HG02981 (cell line): Measurements from ENCODE around the gene UGT2B7.
"Not testable (repeated sequence)": the region's sequence is repeated elsewhere in the genome, so short reads cannot be mapped to it uniquely, and the experiment has no call there.

Experiments used
- ATAC-seq: cut with Tn5 transposase; IDR thresholded peaks from one replicate; pipeline ENCODE4 v1.9.1; 2021; ENCODE audit warnings: mild to moderate bottlenecking, moderate library complexity; ENCODE audit not compliant: unreplicated experiment

The UGT2B7 gene

GRCh38 chr4:69096111-69096656 lies at the start of gene UGT2B7:
TSS of gene UGT2B7 (plus strand) at chr4:69096474. CDS start at chr4:69096521, 47 bp downstream.
- ATAC-seq: no peak

DNA sequence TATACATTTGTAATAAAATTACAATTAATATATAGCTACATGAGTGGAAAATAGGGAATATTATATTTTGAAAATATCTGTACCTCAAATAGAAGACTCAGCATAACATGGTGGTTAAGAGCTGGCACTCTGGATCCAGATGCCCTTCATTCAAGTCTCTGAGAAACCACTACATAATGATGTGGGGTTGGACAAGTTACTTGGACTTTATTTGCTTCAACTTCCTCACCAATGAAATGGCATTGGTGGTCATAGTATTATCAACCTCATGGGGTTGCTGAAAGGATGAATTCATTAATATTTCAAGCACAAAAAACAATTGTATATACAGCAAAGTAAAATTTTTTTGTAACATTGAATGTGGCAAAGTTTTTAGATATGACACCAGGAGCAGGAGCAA lies 46.4 kb upstream of the UGT2B7 start:
- no peak for ATAC-seq

GRCh38 chr4:69050853-69051575 lies 45.3 kb upstream of the UGT2B7 start:
- not testable (repeated sequence) for ATAC-seq

- ATAC-seq: no peak
Measured at GRCh38 chr4:69051576-69051943, 44.7 kb upstream of the UGT2B7 start.

GRCh38 chr4:69053309-69053885 lies 42.9 kb upstream of the UGT2B7 start:
- not testable (repeated sequence) for ATAC-seq

DNA sequence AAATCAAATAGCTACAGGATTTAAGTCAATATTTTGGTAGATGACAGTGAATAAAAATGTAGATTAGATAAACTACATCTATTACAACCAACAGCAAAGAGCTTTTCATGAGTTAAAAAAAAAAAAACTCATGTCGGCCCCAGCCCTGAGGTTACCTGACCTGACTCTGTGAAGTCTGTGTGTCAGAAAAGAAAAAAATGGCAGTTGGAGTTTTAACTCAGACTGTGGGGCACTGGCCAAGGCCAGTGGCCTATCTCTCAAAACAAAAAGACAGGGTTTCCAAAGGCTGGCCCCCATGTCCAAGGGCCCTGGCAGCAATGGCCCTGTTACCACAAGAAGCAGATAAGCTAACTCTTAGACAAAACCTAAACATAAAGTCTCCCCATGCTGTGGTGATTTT lies 42.2 kb upstream of the UGT2B7 start:
- ATAC-seq: not testable (repeated sequence)

DNA sequence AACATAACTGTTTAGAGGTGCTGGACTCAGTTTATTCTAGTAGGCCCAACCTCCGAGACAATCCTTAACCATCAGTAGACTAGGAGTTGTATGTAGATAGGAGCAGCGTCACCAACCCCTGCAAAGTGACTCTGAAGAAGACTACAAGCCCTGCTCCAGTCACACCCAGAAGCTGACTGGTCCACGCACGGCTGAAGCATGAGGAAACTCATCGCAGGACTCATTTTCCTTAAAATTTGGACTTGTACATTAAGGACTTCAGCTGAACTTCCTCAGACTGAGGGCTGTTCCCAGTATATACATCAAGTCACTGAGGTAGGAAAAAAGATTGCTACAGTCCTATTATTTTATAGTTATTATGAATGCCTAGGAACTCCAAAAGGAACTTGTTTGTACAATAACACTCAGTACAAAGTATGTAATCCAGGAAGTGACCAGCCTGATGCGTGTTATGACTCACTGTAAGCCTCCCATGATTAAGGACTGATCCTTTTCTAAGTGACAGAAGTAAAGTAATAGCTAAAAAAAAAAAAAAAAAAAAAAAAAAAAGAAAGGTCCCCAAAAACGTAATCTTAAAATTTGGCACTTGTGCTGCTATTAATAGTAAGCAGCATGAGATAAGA lies 41.6 kb upstream of the UGT2B7 start:
- no peak for ATAC-seq

GRCh38 chr4:69056150-69056549 lies 40.1 kb upstream of the UGT2B7 start:
- no peak for ATAC-seq

DNA sequence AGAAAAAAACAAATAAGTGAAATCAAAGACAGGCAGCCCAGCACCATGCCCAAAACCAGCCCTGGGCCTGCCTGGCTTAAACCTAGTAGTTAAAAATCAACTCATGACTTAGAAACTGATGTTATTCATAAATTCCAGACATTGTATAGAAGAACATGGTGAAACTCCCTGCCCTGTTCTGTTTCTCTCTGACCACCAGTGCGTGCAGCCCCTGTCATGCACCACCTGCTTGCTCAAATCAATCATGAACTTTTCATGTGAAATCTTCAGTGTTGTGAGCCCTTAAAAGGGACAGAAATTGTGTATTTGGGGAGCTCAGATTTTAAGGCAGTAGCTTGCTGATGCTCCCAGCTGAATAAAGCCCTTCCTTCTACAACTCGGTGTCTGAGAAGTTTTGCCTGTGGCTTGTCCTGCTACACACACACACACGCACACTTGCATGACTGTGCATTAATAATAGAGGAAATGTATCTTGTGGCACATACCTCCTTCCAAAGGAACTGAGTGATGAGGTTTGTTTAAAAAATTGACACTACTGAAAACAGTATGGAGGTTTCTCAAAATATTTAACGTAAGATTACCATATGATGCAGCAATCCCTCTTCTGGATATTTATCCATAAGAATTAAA lies 39.2 kb upstream of the UGT2B7 start:
- no peak for ATAC-seq

- peak; percentile 71 for ATAC-seq
Measured at GRCh38 chr4:69057620-69058409, 38.5 kb upstream of the UGT2B7 start.

DNA sequence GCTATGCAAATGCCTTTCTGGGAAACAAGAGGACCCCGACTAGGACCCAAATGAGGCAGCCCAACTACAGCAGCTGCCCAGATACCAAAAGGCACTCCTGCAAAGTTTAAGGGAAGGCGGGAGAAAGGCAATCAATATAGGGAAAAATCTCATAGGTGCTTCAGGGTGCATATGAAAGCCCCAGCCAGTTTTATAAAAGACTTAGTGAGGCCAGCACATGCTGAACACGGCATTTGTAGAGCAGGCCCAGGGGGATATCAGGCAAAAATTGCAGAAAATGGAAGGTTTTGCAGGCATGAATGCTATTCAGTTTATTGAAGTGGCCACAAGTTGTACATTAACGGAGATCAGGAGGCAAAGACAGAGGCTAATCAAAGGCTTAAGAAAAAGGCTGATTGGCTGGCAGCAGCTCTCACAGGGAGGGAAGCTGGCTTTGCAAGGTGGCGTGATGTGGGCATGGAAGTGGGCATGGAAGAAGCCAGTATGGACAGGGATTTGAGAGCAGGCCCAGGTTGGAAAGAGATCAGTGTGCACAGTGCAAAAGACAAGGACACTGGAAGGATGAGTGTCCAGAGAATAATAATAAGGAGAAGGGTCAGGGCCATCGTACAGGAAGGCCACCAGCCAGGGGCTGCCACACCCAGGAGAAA lies 37.7 kb upstream of the UGT2B7 start:
- ATAC-seq: peak; percentile 31

DNA sequence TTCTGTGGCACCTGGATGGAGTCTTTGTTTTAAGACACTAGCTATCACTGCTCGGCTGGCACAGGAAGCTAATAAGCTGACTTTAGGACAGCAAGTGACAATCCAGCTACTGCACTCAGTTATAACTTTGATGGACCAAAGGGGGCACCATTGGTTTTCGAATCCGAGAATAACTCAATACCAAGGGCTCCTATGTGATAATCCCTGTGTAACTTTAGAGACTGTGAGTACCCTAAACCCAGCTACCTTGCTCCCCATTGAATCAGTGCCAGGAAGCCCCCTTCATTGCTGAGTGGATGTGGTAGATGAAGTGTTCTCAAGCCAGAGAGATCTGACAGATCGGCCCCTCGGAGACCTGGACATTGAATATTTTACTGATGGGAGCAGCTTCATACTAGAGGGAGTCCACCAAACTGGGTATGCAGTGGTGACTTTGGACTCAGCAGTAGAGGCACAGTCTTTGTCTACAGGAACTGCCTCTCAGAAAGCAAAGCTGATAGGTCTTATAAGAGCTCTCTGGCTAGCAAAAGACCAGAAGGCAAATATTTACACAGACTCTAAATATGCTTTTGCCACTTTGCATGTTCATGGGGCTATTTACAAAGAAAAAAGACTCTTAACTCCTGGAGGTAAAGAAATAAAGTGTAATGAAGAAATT lies 35.5 kb upstream of the UGT2B7 start:
- ATAC-seq: no peak

- ATAC-seq: no peak
Measured at GRCh38 chr4:69064391-69064790, 31.9 kb upstream of the UGT2B7 start.

- ATAC-seq: no peak
Measured at GRCh38 chr4:69066945-69067344, 29.3 kb upstream of the UGT2B7 start.

DNA sequence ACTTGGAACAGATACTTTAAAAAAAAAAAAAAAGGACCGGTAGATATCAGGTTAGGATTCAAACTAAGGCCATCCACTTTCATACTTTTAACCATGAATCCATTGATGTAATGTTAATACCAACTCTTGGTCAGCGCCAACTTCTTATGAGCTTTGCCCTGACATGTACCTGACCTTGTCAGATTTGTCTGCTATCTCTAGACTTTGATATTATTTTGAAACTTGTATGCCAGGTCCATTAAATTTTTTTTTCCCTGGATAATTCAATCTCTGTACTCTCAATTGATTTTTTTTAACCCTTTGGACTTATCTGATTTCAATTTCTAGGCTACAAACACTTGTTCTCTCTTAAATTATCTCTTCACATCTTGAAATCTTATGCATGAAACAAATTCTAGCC lies 27.2 kb upstream of the UGT2B7 start:
- no peak for ATAC-seq

DNA sequence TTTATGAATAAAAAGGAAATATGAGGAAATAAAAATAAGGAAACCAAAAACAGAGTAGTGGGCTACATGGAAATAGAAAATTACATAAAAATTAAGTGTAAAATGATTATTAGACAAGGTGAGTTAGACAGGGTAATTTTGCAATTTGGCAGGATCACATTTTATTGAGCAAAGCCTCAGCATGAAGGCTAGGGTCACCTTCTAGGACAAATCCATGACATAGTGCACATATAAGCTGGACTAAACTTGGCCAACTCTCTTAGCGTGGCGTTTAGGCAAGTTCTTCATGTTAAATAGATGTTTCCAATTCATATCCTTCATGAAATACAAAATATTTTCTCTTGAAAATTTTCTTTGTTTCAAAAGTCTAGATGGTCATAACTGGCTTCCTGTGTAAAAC lies 25.7 kb upstream of the UGT2B7 start:
- no peak for ATAC-seq

DNA sequence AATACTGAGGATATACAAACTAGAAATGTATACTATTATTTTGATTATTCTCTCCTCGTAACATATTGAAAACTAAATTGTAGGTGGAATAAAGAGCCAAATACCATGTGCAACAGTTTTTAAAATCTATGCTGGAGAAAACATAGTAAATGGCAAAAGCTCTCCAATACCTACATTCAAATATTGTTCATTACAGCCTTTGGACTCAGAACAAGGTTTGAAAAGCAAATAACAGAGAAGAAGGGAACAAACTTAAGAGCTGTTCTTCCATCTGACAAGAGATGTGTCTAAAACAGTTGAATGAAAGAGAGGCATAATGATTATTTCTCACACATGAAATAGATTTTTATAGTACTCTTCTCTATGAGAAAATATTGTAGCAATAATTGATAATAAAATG lies 25.0 kb upstream of the UGT2B7 start:
- ATAC-seq: no peak

DNA sequence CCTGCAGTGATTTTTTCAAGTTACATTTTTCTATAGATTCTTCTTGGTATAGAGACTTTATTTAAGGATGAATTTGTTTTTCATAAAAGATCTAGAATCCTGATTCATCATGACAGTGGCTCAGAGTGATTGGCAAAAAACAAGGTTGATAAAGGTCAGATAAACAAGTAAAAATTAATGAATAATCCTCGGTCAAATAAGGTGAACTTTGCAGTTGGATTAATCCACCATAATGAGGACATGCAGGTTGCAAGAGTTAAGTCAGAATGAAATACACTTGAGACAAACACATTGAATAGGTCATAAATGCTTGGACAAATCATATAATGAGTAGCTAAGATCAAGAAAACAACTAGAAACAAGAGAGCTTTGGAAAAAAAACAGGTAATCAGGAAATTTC lies 22.9 kb upstream of the UGT2B7 start:
- no peak for ATAC-seq

DNA sequence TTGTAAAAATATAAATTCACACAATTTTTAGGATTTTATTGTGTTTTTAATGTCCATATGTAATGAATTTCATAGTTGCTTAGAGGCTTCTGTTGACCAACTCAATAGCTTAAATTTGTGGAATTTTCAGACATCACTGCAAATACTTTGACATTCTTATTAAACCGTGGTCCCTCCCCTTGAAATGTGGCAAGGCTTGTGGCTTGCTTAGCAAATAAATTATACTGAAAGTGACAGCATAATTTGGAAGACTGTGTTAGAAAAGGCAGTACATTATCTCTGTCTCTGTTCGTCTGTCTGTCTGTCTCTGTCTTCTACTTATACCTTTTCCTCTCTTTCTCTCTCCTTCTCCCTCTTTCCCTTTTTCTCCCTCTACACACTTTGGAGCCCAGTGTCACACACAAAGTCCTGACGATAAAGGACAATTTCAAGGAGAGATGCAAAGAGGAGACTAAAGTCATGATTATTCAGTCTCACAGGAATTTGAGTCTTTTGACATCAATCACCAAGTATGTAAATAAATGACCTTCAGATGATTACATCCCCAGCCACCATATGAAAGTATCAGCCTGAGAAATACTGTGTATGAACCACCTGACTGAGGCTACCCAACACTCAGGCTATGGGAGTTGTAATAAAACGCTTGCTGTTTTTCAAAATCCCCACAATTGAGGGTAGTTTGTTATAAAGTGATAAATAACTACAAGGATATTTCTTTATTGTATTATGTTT lies 21.0 kb upstream of the UGT2B7 start:
- no peak for ATAC-seq
